Heart right ventricle (tissue), 16 donors: ENCODE data around the gene YIPF3. TPM values are rescaled to one million over a fixed set of nuclear protein-coding genes. Genes with fewer than 3 reads are reported as not detected.

Experiments used
- ATAC-seq, 8 donors: fragments of 200-7000 bp; cut with Tn5 transposase; one replicate each; pipeline ENCODE4 v1.9.1; 2020; ENCODE audit warnings: mild to moderate bottlenecking in 8 of 8, moderate library complexity in 8 of 8, moderate number of reproducible peaks in 1 of 8
- DNase-seq, 2 donors: peaks; one replicate each; pipeline ENCODE4 v3.0.0-alpha.2; 2020
- H3K27ac ChIP-seq, 10 donors: fragments of 200-600 bp; sonication (generic) in 2 of 10; one replicate each; pipeline versions ENCODE4 v1.5.0 to v1.8.0; 2020 to 2022; ENCODE audit warnings: mild to moderate bottlenecking in 3 of 10
- H3K27me3 ChIP-seq, 7 donors: fragments of 200-600 bp; one replicate each; pipeline ENCODE4 v1.8.0; 2021 to 2022; ENCODE audit warnings: mild to moderate bottlenecking in 2 of 7
- H3K36me3 ChIP-seq, 9 donors: fragments of 200-600 bp; sonication (generic) in 1 of 9; one replicate each; pipeline versions ENCODE4 v1.5.0 to v1.8.0; 2020 to 2022; ENCODE audit warnings: mild to moderate bottlenecking in 2 of 9
- H3K4me1 ChIP-seq, 9 donors: fragments of 200-600 bp; sonication (generic) in 1 of 9; one replicate each; pipeline versions ENCODE4 v1.5.0 to v1.8.0; 2020 to 2022; ENCODE audit warnings: mild to moderate bottlenecking in 4 of 9
- H3K4me3 ChIP-seq, 10 donors: fragments of 200-600 bp; sonication (generic) in 2 of 10; one replicate each; pipeline versions ENCODE4 v1.5.0 to v1.8.0; 2020 to 2022; ENCODE audit warnings: mild to moderate bottlenecking in 7 of 10, moderate library complexity in 2 of 10
- H3K9me3 ChIP-seq, 11 donors: fragments of 200-600 bp in 10 of 11; sonication (generic) in 2 of 11; one replicate each; pipeline versions ENCODE4 v1.5.0 to v1.8.0; 2013 to 2022; ENCODE audit warnings: mild to moderate bottlenecking in 2 of 11, control low read depth in 1 of 11, moderate library complexity in 1 of 11
- CTCF ChIP-seq, 9 donors: fragments of 200-600 bp; sonication (generic) in 2 of 9; IDR thresholded peaks; one replicate each; pipeline versions ENCODE4 v1.5.0 to v1.8.0; 2021 to 2022; ENCODE audit warnings: antibody characterized with exemption in 9 of 9, mild to moderate bottlenecking in 5 of 9, moderate library complexity in 1 of 9
- WGBS, 2 donors: extraction: QIAGEN DNeasy Blood & Tissue Kit; methylation state at CpG; one replicate each; pipeline ENCODE4 v1.1.7; 2013; ENCODE audit warnings: inconsistent platforms in 1 of 2; 5-methylcytosine and 5-hydroxymethylcytosine counted together
- intact Hi-C, 10 donors: fragments of 100-400 bp; cut with DNase I; formaldehyde crosslinking; loops; one replicate each; pipeline versions ENCODE4 v1.11.1 to v1.14.2; 2022
- polyA plus RNA-seq, 2 donors: library from polyadenylated mRNA; stranded (reverse); fragments of 200-250 nt; gene quantifications; one replicate each; pipeline ENCODE4 v1.2.3, GENCODE V29; 2013
- total RNA-seq, 10 donors: library from RNA; stranded (reverse); fragmentation: NEBNext Ultra II Directional in 3 of 10; extraction: Animal tissue kit (Norgen Biotek cat#: 25700) in 3 of 10; gene quantifications; one replicate each; pipeline versions ENCODE4 v1.2.1 to v1.2.4, GENCODE V29; 2021 to 2023
- donor health status: Arrhythmogenic right ventricular cardiomyopathy.
- donor health status: ischemic (EF 13 %, LVEDD 7.1; RV severe dilation, severe dysfunction).
- donor health status: healthy with polysubstance abuse.
- donor health status: DM: no; HTN: yes; CAD: no.
- donor health status: DM: no; HTN: no; CAD: no.
- donor health status: ischemic (EF 25% LVEDD 6.9; RV normal size, moderate dysfunction).
- donor health status: ischemic (EF 25% LVEDD 5.7; RV mildly dilated, moderate dysfunction).
- donor health status: healthy.
- donor health status: DM: yes; HTN: yes; CAD: no.
- donor health status: Ischemic cardiomyopathy.
- donor health status: ischemic (EF 35%, LVEDD 5.7; RV mildly dilated, moderate dysfunction).
- donor health status: nonischemic (EF 11% LVEDD 7.7; RV severe dilation, severe dysfunction).
- donor health status: DM: yes; HTN: yes; CAD: no.
- donor health status: PGD.
- donor health status: ischemic (EF 29% LVEDD 5.4; RV normal size, mild dysfunction).
- donor health status: nonischemic (EF 23%, LVEDD 6.1; RV moderate dilation, normal function).

Gene YIPF3
- total and polyA plus RNA-seq, 12 donors = 50.3 to 115 (median 69.0) TPM

- peaks cover 0 to 49% (median 22%) of the 10 kb centered on the region in 9 donors for H3K36me3 ChIP-seq
- 65 to 79% methylated on average over 12 of the region's 12 CpGs for WGBS, 2 donors
- intact Hi-C loops = loop anchor here in 5 of 10 donors (2.0 to 10.0 kb wide), 5 partner anchors 40 to 133 kb away; partner anchors contain the start of genes DLK2 (in 3 of the 5) and ZNF318 (in 2 of the 5)
- no peaks in the 10 kb centered on the region for H3K9me3 ChIP-seq
- no peak for TF ChIP-seq CTCF (IDR thresholded peaks at IDR 0.05)
- H3K4me1 ChIP-seq = peaks cover 6 to 80% (median 43%) of the 10 kb centered on the region in 9 donors
- H3K27me3 ChIP-seq = no peaks in the 10 kb centered on the region
- H3K27ac ChIP-seq = peak overlapping the region in 4 of 10 donors; percentile 20 to 74 (median 58)
- DNase-seq = no peak
- ATAC-seq = no peak
- no peak overlapping the region for H3K4me3 ChIP-seq
These were observed 19.0 kb downstream of the YIPF3 start for GRCh38 chr6:43497689-43498088.

GRCh38 chr6:43497129-43497396 is 19.7 kb downstream of the YIPF3 start:
- Histone ChIP-seq H3K9me3 (no peaks in the 10 kb centered on the region), H3K27ac (peak overlapping the region in 3 of 10 donors; percentile 39 to 74 (median 58)), H3K4me1 (peaks cover under 1 to 80% (median 43%) of the 10 kb centered on the region in 9 donors), H3K36me3 (peaks cover 0 to 43% (median 17%) of the 10 kb centered on the region in 9 donors), H3K27me3 (no peaks in the 10 kb centered on the region), H3K4me3 (no peak overlapping the region)
- DNase-seq (no peak), ATAC-seq (no peak)
- intact Hi-C loops = loop anchor here in 5 of 10 donors (2.0 to 10.0 kb wide), 5 partner anchors 40 to 132 kb away; partner anchors contain the start of genes DLK2 (in 3 of the 5) and ZNF318 (in 2 of the 5)
- TF ChIP-seq CTCF (IDR thresholded peaks at IDR 0.05) = no peak
- 65 to 75% methylated on average over 6 of the region's 6 CpGs for WGBS, 2 donors

- ATAC-seq (peak; percentile 13 to 57 (median 37)), DNase-seq (no peak)
- H3K27ac ChIP-seq = peak overlapping the region in 4 of 10 donors; percentile 5 to 74 (median 30)
- H3K36me3 ChIP-seq = peaks cover 0 to 41% (median 16%) of the 10 kb centered on the region in 9 donors
- intact Hi-C loops = loop anchor here in 5 of 10 donors (2.0 to 10.0 kb wide), 5 partner anchors 39 to 132 kb away; partner anchors contain the start of genes DLK2 (in 3 of the 5) and ZNF318 (in 2 of the 5)
- no peaks in the 10 kb centered on the region for H3K9me3 ChIP-seq
- peaks cover 0 to 85% (median 43%) of the 10 kb centered on the region in 9 donors for H3K4me1 ChIP-seq
- 40 to 43% methylated on average over 18 of the region's 18 CpGs for WGBS, 2 donors
- H3K27me3 ChIP-seq = no peaks in the 10 kb centered on the region
- H3K4me3 ChIP-seq = no peak overlapping the region
- TF ChIP-seq CTCF (IDR thresholded peaks at IDR 0.05) = peak in 8 of 9 donors; percentile 35 to 75 (median 66)
These were observed 20.2 kb downstream of the YIPF3 start for GRCh38 chr6:43496370-43497128.

- DNase-seq = no peak
- peaks cover 0 to 32% (median 16%) of the 10 kb centered on the region in 9 donors for H3K36me3 ChIP-seq
- WGBS, 2 donors = 71 to 83% methylated on average over 4 of the region's 4 CpGs
- H3K4me1 ChIP-seq = peaks cover 0 to 77% (median 35%) of the 10 kb centered on the region in 9 donors
- intact Hi-C loops = loop anchor here in 4 of 10 donors (5.0 to 10.0 kb wide), 4 partner anchors 38 to 131 kb away; partner anchors contain the start of genes DLK2 (in 2 of the 4) and ZNF318 (in 2 of the 4)
- peak overlapping the region in 3 of 10 donors; percentile 20 to 39 (median 24) for H3K27ac ChIP-seq
- no peak overlapping the region for H3K4me3 ChIP-seq
- no peaks in the 10 kb centered on the region for H3K27me3 ChIP-seq
- no peak for ATAC-seq
- peak in 4 of 9 donors; percentile 14 to 29 (median 23) for TF ChIP-seq CTCF (IDR thresholded peaks at IDR 0.05)
- H3K9me3 ChIP-seq = no peaks in the 10 kb centered on the region
These were observed 21.3 kb downstream of the YIPF3 start for GRCh38 chr6:43495409-43495941.
